Liver (tissue), 9 donors: Measurements from ENCODE around the gene RYR3. TPM values are rescaled to one million over a fixed set of nuclear protein-coding genes. Genes with fewer than 3 reads are reported as not detected.

Experiments
- DNase-seq: peaks from one replicate; pipeline ENCODE4 v3.0.0-alpha.2; 2017; ENCODE audit warnings: low spot score
- H3K27ac ChIP-seq, 2 donors: one replicate each; pipeline ENCODE4 v1.7.0; 2013; ENCODE audit warnings: inconsistent platforms in 2 of 2, low read length in 2 of 2, control low read depth in 1 of 2, low read depth in 1 of 2, mild to moderate bottlenecking in 1 of 2
- H3K27me3 ChIP-seq, 4 donors: one replicate each; pipeline versions ENCODE4 v1.6.1 to v1.7.0; 2013; ENCODE audit warnings: low read length in 3 of 4, inconsistent platforms in 1 of 4, mild to moderate bottlenecking in 1 of 4, moderate library complexity in 1 of 4; ENCODE audit not compliant: control insufficient read depth in 4 of 4, insufficient read depth in 4 of 4
- H3K36me3 ChIP-seq, 4 donors: one replicate each; pipeline versions ENCODE4 v1.6.1 to v1.7.0; 2013; ENCODE audit warnings: low read length in 3 of 4, mild to moderate bottlenecking in 3 of 4, low read depth in 1 of 4, moderate library complexity in 1 of 4; ENCODE audit not compliant: control insufficient read depth in 4 of 4, insufficient read depth in 3 of 4
- H3K4me1 ChIP-seq, 4 donors: one replicate each; pipeline versions ENCODE4 v1.6.1 to v1.7.0; 2013; ENCODE audit warnings: low read length in 3 of 4, mild to moderate bottlenecking in 3 of 4, moderate library complexity in 1 of 4; ENCODE audit not compliant: control insufficient read depth in 4 of 4, insufficient read depth in 4 of 4
- H3K4me3 ChIP-seq, 3 donors: one replicate each; pipeline versions ENCODE4 v1.6.1 to v1.7.0; 2013; ENCODE audit warnings: low read length in 3 of 3, control low read depth in 1 of 3, low read depth in 1 of 3, mild to moderate bottlenecking in 1 of 3
- H3K9ac ChIP-seq, 2 donors: one replicate each; pipeline ENCODE4 v1.7.0; 2013; ENCODE audit warnings: low read length in 2 of 2, mild to moderate bottlenecking in 2 of 2, moderate library complexity in 2 of 2, control low read depth in 1 of 2, low read depth in 1 of 2
- H3K9me3 ChIP-seq, 4 donors: one replicate each; pipeline versions ENCODE4 v1.6.1 to v1.7.0; 2013; ENCODE audit warnings: low read length in 3 of 4; ENCODE audit not compliant: control insufficient read depth in 4 of 4
- ATF3 ChIP-seq: IDR thresholded peaks from 2 replicates; pipeline ENCODE4 v1.6.1; 2016; ENCODE audit warnings: antibody characterized with exemption
- CTCF ChIP-seq: fragments of 150-350 bp; IDR thresholded peaks from 2 replicates; pipeline ENCODE4 v1.5.1; 2017; ENCODE audit warnings: improper control_type of control experiment, low read depth, low read length; ENCODE audit not compliant: missing input control
- FOXA1 ChIP-seq: IDR thresholded peaks from 2 replicates; pipeline ENCODE4 v1.6.1; 2016; ENCODE audit warnings: antibody characterized with exemption
- FOXA2 ChIP-seq: IDR thresholded peaks from 2 replicates; pipeline ENCODE4 v1.6.1; 2016; ENCODE audit warnings: antibody characterized with exemption
- GABPA ChIP-seq, 2 donors: IDR thresholded peaks in 1 of 2; conservative IDR thresholded peaks in 1 of 2; 2 replicates each; pipeline ENCODE4 v1.6.1; 2016; ENCODE audit warnings: antibody characterized with exemption in 2 of 2, mild to moderate bottlenecking in 1 of 2, moderate library complexity in 1 of 2
- HNF4A ChIP-seq, 2 donors: conservative IDR thresholded peaks; 2 replicates each; pipeline ENCODE4 v1.6.1; 2016; ENCODE audit warnings: antibody characterized with exemption in 2 of 2, mild to moderate bottlenecking in 2 of 2
- HNF4G ChIP-seq: IDR thresholded peaks from 2 replicates; pipeline ENCODE4 v1.6.1; 2016; ENCODE audit warnings: antibody characterized with exemption
- JUND ChIP-seq, 2 donors: IDR thresholded peaks; 2 replicates each; pipeline ENCODE4 v1.6.1; 2016; ENCODE audit warnings: antibody characterized with exemption in 2 of 2
- REST ChIP-seq: IDR thresholded peaks from 2 replicates; pipeline ENCODE4 v1.6.1; 2016; ENCODE audit warnings: antibody characterized with exemption, mild to moderate bottlenecking
- RXRA ChIP-seq, 2 donors: IDR thresholded peaks; 2 replicates each; pipeline ENCODE4 v1.6.1; 2017 to 2018; ENCODE audit warnings: antibody characterized with exemption in 2 of 2, mild to moderate bottlenecking in 1 of 2
- SP1 ChIP-seq: IDR thresholded peaks from 2 replicates; pipeline ENCODE4 v1.6.1; 2018; ENCODE audit warnings: antibody characterized with exemption, mild to moderate bottlenecking
- YY1 ChIP-seq: IDR thresholded peaks from 2 replicates; pipeline ENCODE4 v1.6.1; 2016; ENCODE audit warnings: antibody characterized with exemption, mild to moderate bottlenecking
- WGBS: extraction: QIAGEN DNeasy Blood & Tissue Kit; methylation state at CpG from one replicate; pipeline ENCODE4 v1.1.7; 2013; 5-methylcytosine and 5-hydroxymethylcytosine counted together
- polyA plus RNA-seq, 2 donors: library from polyadenylated mRNA; stranded (reverse) in 1 of 2; unstranded in 1 of 2; fragments of 200-250 nt in 1 of 2; fragments of >200 nt in 1 of 2; fragmentation: Nextera tagmentation in 1 of 2; extraction: Ambion mirVana in 1 of 2; gene quantifications; one replicate each; pipeline versions ENCODE4 v1.2.1 to v1.2.3, GENCODE V29; 2013 to 2015
- total RNA-seq, 2 donors: library from RNA; depleted of rRNA; stranded (reverse); fragments of >200 nt; gene quantifications; one replicate each; pipeline ENCODE4 v1.2.3, GENCODE V29; 2014
- TF ChIP-seq, protein P1 (sequence below): IDR thresholded peaks from 2 replicates; pipeline ENCODE4 v1.6.1; 2016; ENCODE audit warnings: antibody characterized with exemption
- TF ChIP-seq, protein P2 (sequence below): IDR thresholded peaks from 2 replicates; pipeline ENCODE4 v1.6.1; 2016; ENCODE audit warnings: antibody characterized with exemption
- donor health status: healthy.
- donor health status: healthy.
- donor health status: healthy.
- donor health status: healthy.
- donor health status: healthy.

The RYR3 gene
- total and polyA plus RNA-seq, 4 donors: 0.01 to 1.1 (median 0.22) TPM

DNA sequence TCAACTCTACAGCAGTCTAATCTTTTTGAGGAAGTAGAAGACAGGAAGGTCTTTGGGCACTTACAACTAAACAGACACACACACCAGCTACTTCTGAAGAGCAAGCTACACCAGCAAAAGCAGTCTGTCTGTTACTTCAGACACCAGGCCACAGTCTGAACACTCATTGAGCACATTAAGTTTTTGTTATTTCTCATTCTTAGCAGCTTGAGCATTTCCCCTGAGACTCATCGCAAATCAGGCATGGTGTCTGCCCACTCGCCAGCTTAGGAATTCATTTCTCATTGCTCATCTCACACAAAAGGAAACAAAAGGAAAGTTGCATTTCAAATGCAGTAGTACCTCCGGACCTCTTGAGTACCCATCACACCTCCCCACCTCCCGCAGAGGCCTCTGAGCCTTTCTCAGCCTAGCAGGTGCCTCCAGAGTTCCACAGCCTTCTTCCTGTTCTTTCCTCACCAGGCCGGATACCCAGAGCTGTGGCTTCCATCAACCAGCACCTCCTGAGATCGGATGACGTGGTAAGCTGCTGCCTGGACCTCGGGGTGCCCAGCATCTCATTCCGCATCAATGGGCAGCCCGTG lies 302.0 kb downstream of the RYR3 start:
- Histone ChIP-seq H3K9me3 (no peaks in the 10 kb centered on the region), H3K9ac (no peak overlapping the region), H3K36me3 (no peaks in the 10 kb centered on the region), H3K4me1 (no peaks in the 10 kb centered on the region), H3K27ac (no peak overlapping the region), H3K4me3 (no peak overlapping the region), H3K27me3 (peaks cover 0 to 16% (median 0%) of the 10 kb centered on the region in 4 donors)
- WGBS: 82% methylated on average over 10 of the region's 10 CpGs
- TF ChIP-seq REST: no peak
- TF ChIP-seq JUND (IDR thresholded peaks at IDR 0.05): no peak
- TF ChIP-seq, protein P1, sequence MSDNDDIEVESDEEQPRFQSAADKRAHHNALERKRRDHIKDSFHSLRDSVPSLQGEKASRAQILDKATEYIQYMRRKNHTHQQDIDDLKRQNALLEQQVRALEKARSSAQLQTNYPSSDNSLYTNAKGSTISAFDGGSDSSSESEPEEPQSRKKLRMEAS: no peak
- no peak for DNase-seq

DNA sequence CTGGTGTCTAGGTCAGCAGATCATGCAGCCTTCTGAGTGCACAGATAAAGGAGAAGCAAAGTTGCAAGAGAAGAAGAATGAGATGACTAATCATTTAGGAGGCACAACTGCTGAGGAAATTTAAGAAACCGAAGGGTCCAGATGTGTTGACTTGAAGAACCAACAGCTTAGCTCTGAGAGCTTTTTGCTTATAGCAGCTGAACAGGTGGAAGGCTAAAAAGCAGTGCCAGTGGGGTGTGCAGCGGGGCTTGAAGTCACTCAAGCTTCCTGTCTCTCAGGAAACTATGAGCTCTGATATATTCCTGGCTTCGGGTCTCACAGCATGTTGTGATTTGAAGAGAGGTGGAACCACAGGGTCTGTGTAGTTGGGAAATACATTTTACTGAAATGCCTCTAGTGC lies 305.7 kb downstream of the RYR3 start:
- peaks cover 0 to 16% (median 0%) of the 10 kb centered on the region in 4 donors for H3K27me3 ChIP-seq
- whole genome bisulfite sequencing: 66% methylated on average over 3 of the region's 3 CpGs
- no peak overlapping the region for H3K9ac ChIP-seq

More for the DNA sequence above, 305.7 kb downstream of the RYR3 start:
- TF ChIP-seq ATF3 (no peak), GABPA (IDR thresholded peaks at IDR 0.05 in 1 of 2, conservative IDR thresholded peaks at IDR 0.05 in 1 of 2) (no peak), JUND (IDR thresholded peaks at IDR 0.05) (no peak), CTCF (no peak), FOXA1 (no peak), HNF4A (conservative IDR thresholded peaks at IDR 0.05) (no peak), YY1 (no peak), SP1 (no peak), FOXA2 (no peak), RXRA (IDR thresholded peaks at IDR 0.05) (no peak), HNF4G (no peak)
- TF ChIP-seq, protein P2, sequence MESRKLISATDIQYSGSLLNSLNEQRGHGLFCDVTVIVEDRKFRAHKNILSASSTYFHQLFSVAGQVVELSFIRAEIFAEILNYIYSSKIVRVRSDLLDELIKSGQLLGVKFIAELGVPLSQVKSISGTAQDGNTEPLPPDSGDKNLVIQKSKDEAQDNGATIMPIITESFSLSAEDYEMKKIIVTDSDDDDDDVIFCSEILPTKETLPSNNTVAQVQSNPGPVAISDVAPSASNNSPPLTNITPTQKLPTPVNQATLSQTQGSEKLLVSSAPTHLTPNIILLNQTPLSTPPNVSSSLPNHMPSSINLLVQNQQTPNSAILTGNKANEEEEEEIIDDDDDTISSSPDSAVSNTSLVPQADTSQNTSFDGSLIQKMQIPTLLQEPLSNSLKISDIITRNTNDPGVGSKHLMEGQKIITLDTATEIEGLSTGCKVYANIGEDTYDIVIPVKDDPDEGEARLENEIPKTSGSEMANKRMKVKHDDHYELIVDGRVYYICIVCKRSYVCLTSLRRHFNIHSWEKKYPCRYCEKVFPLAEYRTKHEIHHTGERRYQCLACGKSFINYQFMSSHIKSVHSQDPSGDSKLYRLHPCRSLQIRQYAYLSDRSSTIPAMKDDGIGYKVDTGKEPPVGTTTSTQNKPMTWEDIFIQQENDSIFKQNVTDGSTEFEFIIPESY: no peak
- Histone ChIP-seq H3K36me3 (no peaks in the 10 kb centered on the region), H3K9me3 (no peaks in the 10 kb centered on the region), H3K4me3 (no peak overlapping the region), H3K27ac (no peak overlapping the region), H3K4me1 (no peaks in the 10 kb centered on the region)
- no peak for DNase-seq
